ENCODE results near the gene GALK1.

GALK1 gene

DNA sequence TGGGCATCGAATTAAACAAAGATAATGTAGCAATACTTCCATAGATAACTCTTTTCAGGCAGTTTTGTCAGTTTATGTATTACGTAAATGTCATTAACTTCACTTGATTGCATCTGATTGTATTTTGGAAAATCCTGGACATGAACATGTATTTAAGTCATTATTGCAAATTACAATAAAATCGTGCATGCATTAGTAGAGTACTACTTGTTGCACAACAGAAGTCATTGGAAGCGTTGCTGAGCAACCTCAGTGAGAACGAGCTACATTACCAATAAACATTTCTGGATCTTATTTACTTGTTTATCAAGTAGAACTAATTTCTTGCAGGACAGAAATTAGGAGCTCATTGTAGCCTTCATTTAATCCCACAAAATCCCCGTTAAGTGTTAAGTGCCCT is 26.3 kb upstream of the GALK1 start:
- no peaks in the 10 kb centered on the region for H4K20me1 ChIP-seq (ENCODE audit: insufficient read depth, low read length)
- H3F3A ChIP-seq (ENCODE audit: insufficient read depth, low read length): no peaks in the 10 kb centered on the region
- H3K4me2 ChIP-seq (ENCODE audit: low read depth, low read length): no peak overlapping the region
- no peak overlapping the region for H3K9ac ChIP-seq (ENCODE audit: low read length)
- no peak overlapping the region for H3K4me3 ChIP-seq (ENCODE audit: low read length)
- TF ChIP-seq, protein P1, sequence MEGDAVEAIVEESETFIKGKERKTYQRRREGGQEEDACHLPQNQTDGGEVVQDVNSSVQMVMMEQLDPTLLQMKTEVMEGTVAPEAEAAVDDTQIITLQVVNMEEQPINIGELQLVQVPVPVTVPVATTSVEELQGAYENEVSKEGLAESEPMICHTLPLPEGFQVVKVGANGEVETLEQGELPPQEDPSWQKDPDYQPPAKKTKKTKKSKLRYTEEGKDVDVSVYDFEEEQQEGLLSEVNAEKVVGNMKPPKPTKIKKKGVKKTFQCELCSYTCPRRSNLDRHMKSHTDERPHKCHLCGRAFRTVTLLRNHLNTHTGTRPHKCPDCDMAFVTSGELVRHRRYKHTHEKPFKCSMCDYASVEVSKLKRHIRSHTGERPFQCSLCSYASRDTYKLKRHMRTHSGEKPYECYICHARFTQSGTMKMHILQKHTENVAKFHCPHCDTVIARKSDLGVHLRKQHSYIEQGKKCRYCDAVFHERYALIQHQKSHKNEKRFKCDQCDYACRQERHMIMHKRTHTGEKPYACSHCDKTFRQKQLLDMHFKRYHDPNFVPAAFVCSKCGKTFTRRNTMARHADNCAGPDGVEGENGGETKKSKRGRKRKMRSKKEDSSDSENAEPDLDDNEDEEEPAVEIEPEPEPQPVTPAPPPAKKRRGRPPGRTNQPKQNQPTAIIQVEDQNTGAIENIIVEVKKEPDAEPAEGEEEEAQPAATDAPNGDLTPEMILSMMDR (IDR thresholded peaks at IDR 0.05; ENCODE audit: low read length): no peak
- no peak for TF ChIP-seq EZH2 (optimal IDR thresholded peaks at IDR 0.05; ENCODE audit: low read depth, low read length)
- H3K4me1 ChIP-seq (ENCODE audit: low read length): peaks cover 1% of the 10 kb centered on the region; the same call in 1 of the 2 replicates
- H3K79me2 ChIP-seq (ENCODE audit: low read length): peaks cover 74% of the 10 kb centered on the region
- no peaks in the 10 kb centered on the region for H3K9me2 ChIP-seq (replicated peaks; ENCODE audit: insufficient read depth, low read length)
- no peak overlapping the region for H3K27ac ChIP-seq (ENCODE audit: low read length)
- H3K9me3 ChIP-seq (replicated peaks; ENCODE audit: insufficient read depth, low read length): no peaks in the 10 kb centered on the region
- H2AFZ ChIP-seq (ENCODE audit: low read length): no peak overlapping the region
- DNase-seq: no peak
- H3K27me3 ChIP-seq (replicated peaks; ENCODE audit: insufficient read depth, low read length): no peaks in the 10 kb centered on the region
- no peaks in the 10 kb centered on the region for H3K36me3 ChIP-seq (replicated peaks; ENCODE audit: insufficient read depth, low read length)

DNA sequence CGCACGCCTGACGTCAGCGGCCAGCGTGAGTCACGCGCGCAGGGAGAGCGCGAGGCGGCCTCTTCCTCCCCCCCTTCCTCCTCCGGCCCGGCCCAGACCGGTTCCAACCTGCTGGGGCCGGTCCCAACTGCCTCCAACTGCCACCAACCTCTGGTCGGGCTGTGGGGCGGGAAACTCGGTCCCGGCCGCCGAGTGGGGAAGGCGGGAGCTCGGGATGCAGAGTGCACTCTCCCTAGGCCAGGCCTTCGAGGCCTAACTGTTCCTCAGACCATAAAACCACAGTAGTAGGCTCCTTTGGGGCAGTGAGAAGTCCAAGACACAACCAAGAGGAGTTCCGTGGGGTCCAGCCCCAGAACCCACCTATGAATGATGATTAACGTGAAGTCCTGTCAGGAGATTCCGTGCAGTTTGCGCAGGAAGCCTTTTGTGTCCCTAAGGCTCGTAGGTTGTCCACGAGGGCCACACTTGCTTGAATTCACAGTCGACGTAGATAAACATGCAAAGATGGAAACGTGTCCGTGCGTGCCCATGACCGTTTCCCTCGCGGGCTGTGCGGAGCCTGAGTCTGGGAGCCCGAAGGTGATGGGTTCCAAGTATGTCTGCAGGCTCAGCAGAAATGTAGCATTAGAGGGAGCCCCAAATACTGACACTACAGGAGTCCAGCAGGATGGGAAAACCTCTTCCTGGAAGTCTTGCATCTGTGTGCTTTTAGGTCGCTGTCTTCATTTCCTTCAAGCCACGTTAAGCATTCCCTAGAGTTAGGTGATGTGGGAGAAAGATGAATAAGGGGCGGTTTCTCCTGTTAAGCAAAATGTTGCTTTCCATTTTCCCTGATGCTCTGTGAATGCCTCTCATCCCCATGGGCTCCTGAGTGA is 20.3 kb upstream of the GALK1 start:
- TF ChIP-seq EZH2 (optimal IDR thresholded peaks at IDR 0.05; ENCODE audit: low read depth, low read length): no peak
- TF ChIP-seq, protein P1 (IDR thresholded peaks at IDR 0.05; ENCODE audit: low read length): no peak
- TF ChIP-seq EZH2phosphoT487 (IDR thresholded peaks at IDR 0.05; ENCODE audit: low read length): no peak
- Histone ChIP-seq H3K9ac (ENCODE audit: low read length) (peak overlapping the region; percentile 98), H3F3A (ENCODE audit: insufficient read depth, low read length) (peaks cover 26% of the 10 kb centered on the region), H3K4me1 (ENCODE audit: low read length) (peaks cover 30% of the 10 kb centered on the region), H4K20me1 (ENCODE audit: insufficient read depth, low read length) (no peaks in the 10 kb centered on the region), H3K36me3 (replicated peaks; ENCODE audit: insufficient read depth, low read length) (no peaks in the 10 kb centered on the region), H3K9me3 (replicated peaks; ENCODE audit: insufficient read depth, low read length) (no peaks in the 10 kb centered on the region), H3K4me2 (ENCODE audit: low read depth, low read length) (peak overlapping the region; percentile 90), H3K79me2 (ENCODE audit: low read length) (peaks cover 48% of the 10 kb centered on the region), H3K27ac (ENCODE audit: low read length) (peak overlapping the region; percentile 93), H3K9me2 (replicated peaks; ENCODE audit: insufficient read depth, low read length) (no peaks in the 10 kb centered on the region), H3K4me3 (ENCODE audit: low read length) (peak overlapping the region; percentile 78), H2AFZ (ENCODE audit: low read length) (peak overlapping the region; percentile 4; the same call in 1 of the 2 replicates), H3K27me3 (replicated peaks; ENCODE audit: insufficient read depth, low read length) (no peaks in the 10 kb centered on the region)
- peak; percentile 90 for DNase-seq

DNA sequence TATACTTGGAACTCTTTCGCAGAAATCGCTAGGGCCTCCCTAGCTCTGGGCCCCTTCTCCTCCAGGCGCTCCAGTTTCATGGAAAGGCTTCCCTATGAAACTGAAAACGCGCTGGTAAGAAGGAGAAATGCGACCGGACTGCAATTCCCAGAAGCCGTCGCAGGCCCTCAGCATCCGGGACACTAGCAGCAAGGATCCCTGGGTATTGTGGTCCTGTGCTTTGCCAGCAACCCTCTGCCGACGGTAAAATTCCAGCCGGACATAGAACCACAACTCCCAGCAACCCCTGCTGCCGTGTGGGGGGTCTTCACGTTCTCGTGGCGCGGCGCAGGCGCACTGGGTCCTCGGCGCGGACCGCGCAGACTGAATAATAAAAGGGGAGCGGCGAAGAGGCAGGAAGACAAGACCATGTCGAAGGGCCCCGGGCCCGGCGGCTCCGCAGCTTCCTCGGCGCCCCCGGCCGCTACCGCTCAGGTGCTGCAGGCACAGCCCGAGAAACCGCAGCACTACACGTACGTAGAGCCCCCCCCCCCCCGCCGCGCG is 19.6 kb upstream of the GALK1 start, which contains the start of gene UNK:
Gene UNK, plus strand, starts transcription at position 334 of the 543 bp plus-strand sequence. Its CDS starts 75 bp downstream, at position 409.
- peak within 1 kb of the TSS; percentile 93 for H3K27ac ChIP-seq (ENCODE audit: low read length)
- peaks cover 43% of the 10 kb centered on the region for H3K79me2 ChIP-seq (ENCODE audit: low read length)
- peak within 1 kb of the TSS; percentile 98 for H3K9ac ChIP-seq (ENCODE audit: low read length)

More for the DNA sequence above, 19.6 kb upstream of the GALK1 start, which contains the start of gene UNK:
- Histone ChIP-seq H2AFZ (ENCODE audit: low read length) (peak within 1 kb of the TSS; percentile 77), H3K4me3 (ENCODE audit: low read length) (peak within 1 kb of the TSS; percentile 78), H3K4me2 (ENCODE audit: low read depth, low read length) (peak within 1 kb of the TSS; percentile 90), H3K9me2 (replicated peaks; ENCODE audit: insufficient read depth, low read length) (no peaks in the 10 kb centered on the region), H3K9me3 (replicated peaks; ENCODE audit: insufficient read depth, low read length) (no peaks in the 10 kb centered on the region), H3K27me3 (replicated peaks; ENCODE audit: insufficient read depth, low read length) (no peaks in the 10 kb centered on the region), H3K36me3 (replicated peaks; ENCODE audit: insufficient read depth, low read length) (no peaks in the 10 kb centered on the region), H4K20me1 (ENCODE audit: insufficient read depth, low read length) (no peaks in the 10 kb centered on the region), H3K4me1 (ENCODE audit: low read length) (peaks cover 30% of the 10 kb centered on the region), H3F3A (ENCODE audit: insufficient read depth, low read length) (peaks cover 26% of the 10 kb centered on the region)
- DNase-seq: peak; percentile 99
- no peak for TF ChIP-seq EZH2 (optimal IDR thresholded peaks at IDR 0.05; ENCODE audit: low read depth, low read length)
- TF ChIP-seq, protein P1 (IDR thresholded peaks at IDR 0.05; ENCODE audit: low read length): no peak
- TF ChIP-seq EZH2phosphoT487 (IDR thresholded peaks at IDR 0.05; ENCODE audit: low read length): no peak
